Fibroblast of upper back skin (primary cell): Measurements from ENCODE around the gene LHFPL6.
A peak's percentile ranks its signal among the peaks of the same experiment; 100 is the strongest.

Source experiments
- DNase-seq: peaks from one replicate; pipeline ENCODE4 v3.0.0-alpha.2; 2013

LHFPL6 gene

GRCh38 chr13:39588384-39588783 is 14.6 kb downstream of the LHFPL6 start:
- DNase-seq: no peak

GRCh38 chr13:39587939-39588338 is 15.1 kb downstream of the LHFPL6 start:
- DNase-seq: no peak

- DNase-seq: no peak
These were observed 15.9 kb downstream of the LHFPL6 start for GRCh38 chr13:39586958-39587605.

GRCh38 chr13:39586151-39586550 is 16.8 kb downstream of the LHFPL6 start:
- DNase-seq: no peak

GRCh38 chr13:39585219-39585618 is 17.8 kb downstream of the LHFPL6 start:
- no peak for DNase-seq

GRCh38 chr13:39580881-39581575 is 22.0 kb downstream of the LHFPL6 start:
- DNase-seq: no peak

- DNase-seq: no peak
These were observed 24.1 kb downstream of the LHFPL6 start for GRCh38 chr13:39578821-39579291.

GRCh38 chr13:39577838-39578491 is 25.0 kb downstream of the LHFPL6 start:
- DNase-seq: no peak

- DNase-seq: no peak
These were observed 25.8 kb downstream of the LHFPL6 start for GRCh38 chr13:39577203-39577602.

- no peak for DNase-seq
These were observed 27.3 kb downstream of the LHFPL6 start for GRCh38 chr13:39575641-39576238.

GRCh38 chr13:39571502-39572092 is 31.4 kb downstream of the LHFPL6 start:
- DNase-seq: no peak

GRCh38 chr13:39567569-39567968 is 35.4 kb downstream of the LHFPL6 start:
- no peak for DNase-seq

- no peak for DNase-seq
These were observed 36.6 kb downstream of the LHFPL6 start for GRCh38 chr13:39566216-39566869.

GRCh38 chr13:39565036-39565949 is 37.7 kb downstream of the LHFPL6 start:
- DNase-seq: peak; percentile 95

- DNase-seq: no peak
These were observed 39.6 kb downstream of the LHFPL6 start for GRCh38 chr13:39563470-39563735.

- no peak for DNase-seq
These were observed 41.0 kb downstream of the LHFPL6 start for GRCh38 chr13:39561971-39562370.

GRCh38 chr13:39559847-39560246 is 43.1 kb downstream of the LHFPL6 start:
- DNase-seq: no peak

- no peak for DNase-seq
These were observed 45.6 kb downstream of the LHFPL6 start for GRCh38 chr13:39557285-39557955.

GRCh38 chr13:39556866-39557265 is 46.1 kb downstream of the LHFPL6 start:
- no peak for DNase-seq

GRCh38 chr13:39554371-39554770 is 48.6 kb downstream of the LHFPL6 start:
- DNase-seq: peak; percentile 18

GRCh38 chr13:39552246-39552645 is 50.7 kb downstream of the LHFPL6 start:
- DNase-seq: no peak
